ENCODE measurements around the gene SMARCA2.

GRCh38 chr9:2036844-2037243 is 21.7 kb downstream of the SMARCA2 start:
- TF ChIP-seq SMC3 (conservative IDR thresholded peaks at IDR 0.05; ENCODE audit: poor library complexity) (no peak), EZH2 (IDR thresholded peaks at IDR 0.05; ENCODE audit: borderline replicate concordance, insufficient read depth, low read length, poor library complexity, severe bottlenecking) (no peak), CTCF (IDR thresholded peaks at IDR 0.05; ENCODE audit: poor library complexity, severe bottlenecking) (no peak), REST (IDR thresholded peaks at IDR 0.05; ENCODE audit: borderline replicate concordance) (no peak)
